Right cardiac atrium (tissue), 5 donors: ENCODE results near the gene CDC42BPB. TPM values are rescaled to one million over a fixed set of nuclear protein-coding genes. Genes with fewer than 3 reads are reported as not detected.
A peak's percentile ranks its signal among the peaks of the same experiment; 100 is the strongest.
"Not testable (repeated sequence)": the region's sequence is repeated elsewhere in the genome, so short reads cannot be mapped to it uniquely, and the experiment has no call there.

Source experiments
- ATAC-seq, 2 donors: fragments of 200-7000 bp; cut with Tn5 transposase; one replicate each; pipeline versions ENCODE4 v1.8.0 to v1.9.1; 2020; ENCODE audit warnings: moderate library complexity in 2 of 2, mild to moderate bottlenecking in 1 of 2
- DNase-seq, 3 donors: peaks; one replicate each; pipeline ENCODE4 v3.0.0-alpha.2; 2020
- H3K27ac ChIP-seq: one replicate; pipeline ENCODE4 v1.5.1; 2013; ENCODE audit warnings: mild to moderate bottlenecking, low read length, control low read depth, moderate library complexity
- H3K27me3 ChIP-seq: one replicate; pipeline ENCODE4 v1.6.1; 2013; ENCODE audit not compliant: control insufficient read depth, insufficient read depth
- H3K4me1 ChIP-seq: one replicate; pipeline ENCODE4 v1.6.1; 2013; ENCODE audit warnings: low read length; ENCODE audit not compliant: control insufficient read depth, insufficient read depth
- H3K4me3 ChIP-seq: one replicate; pipeline ENCODE4 v1.5.1; 2013; ENCODE audit warnings: low read length, control low read depth
- H3K9me3 ChIP-seq: one replicate; pipeline ENCODE4 v1.6.1; 2013; ENCODE audit warnings: low read length; ENCODE audit not compliant: control insufficient read depth
- WGBS: extraction: QIAGEN DNeasy Blood & Tissue Kit; methylation state at CpG from one replicate; pipeline ENCODE4 v1.1.7; 2013; 5-methylcytosine and 5-hydroxymethylcytosine counted together
- intact Hi-C, 4 donors: fragments of 100-400 bp; cut with DNase I; formaldehyde crosslinking; loops; one replicate each; pipeline versions ENCODE4 v1.11.0 to v1.14.0; 2022 to 2023
- polyA plus RNA-seq: library from polyadenylated mRNA; stranded (reverse); fragments of 200-250 nt; gene quantifications from one replicate; pipeline ENCODE4 v1.2.3, GENCODE V29; 2013
- total RNA-seq, 4 donors: library from RNA; stranded (reverse); fragmentation: NEBNext Ultra II Directional; extraction: Animal tissue kit (Norgen Biotek cat#: 25700); gene quantifications; one replicate each; pipeline ENCODE4 v1.2.1, GENCODE V29; 2021
- donor health status: healthy with polysubstance abuse.
- donor health status: DM: no; HTN: yes; CAD: no.
- donor health status: DM: no; HTN: no; CAD: no.
- donor health status: DM: no; HTN: yes; CAD: no; lungs with severe emphysema.
- donor health status: DM: yes; HTN: yes; CAD: no.

Gene CDC42BPB
- total and polyA plus RNA-seq, 5 donors = 42.5 to 82.5 (median 69.7) TPM

- Histone ChIP-seq H3K27me3 (no peaks in the 10 kb centered on the region), H3K4me1 (peaks cover 3% of the 10 kb centered on the region), H3K9me3 (no peaks in the 10 kb centered on the region), H3K4me3 (no peak overlapping the region), H3K27ac (no peak overlapping the region)
- no peak for DNase-seq
- ATAC-seq = no peak
- WGBS = 93% methylated on average over 6 of the region's 6 CpGs
- intact Hi-C loops = no loop called here
These were observed 159.1 kb downstream of the CDC42BPB start for GRCh38 chr14:102898298-102898697.

- H3K27ac ChIP-seq = no peak overlapping the region
- DNase-seq = no peak
- 92% methylated on average over 14 of the region's 14 CpGs for WGBS
- H3K4me3 ChIP-seq = no peak overlapping the region
- peaks cover 3% of the 10 kb centered on the region for H3K4me1 ChIP-seq
- no peak for ATAC-seq
- H3K27me3 ChIP-seq = no peaks in the 10 kb centered on the region
- intact Hi-C loops = no loop called here
- no peaks in the 10 kb centered on the region for H3K9me3 ChIP-seq
These were observed 159.9 kb downstream of the CDC42BPB start for GRCh38 chr14:102897299-102898027.

DNA sequence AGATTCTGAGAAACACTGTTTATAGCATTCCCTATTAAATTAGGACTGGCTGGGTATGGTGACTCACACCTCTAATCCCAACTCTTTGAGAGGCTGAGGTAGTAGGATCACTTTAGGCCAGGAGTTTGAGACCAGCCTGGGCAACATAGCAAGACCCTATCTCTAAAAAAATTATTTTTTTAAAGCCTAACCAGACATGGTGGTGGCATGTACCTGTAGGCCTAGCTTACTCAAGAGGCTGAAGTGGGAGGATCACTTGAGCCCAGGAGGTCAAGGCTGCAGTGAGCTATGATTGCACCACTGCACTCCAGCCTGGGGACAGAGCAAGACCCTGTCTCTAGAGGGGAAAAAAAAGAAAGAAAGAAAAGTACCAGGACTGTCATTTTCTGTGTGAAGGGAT lies 160.6 kb downstream of the CDC42BPB start:
- H3K27me3 ChIP-seq, intact Hi-C loops, ATAC-seq: not testable (repeated sequence)

DNA sequence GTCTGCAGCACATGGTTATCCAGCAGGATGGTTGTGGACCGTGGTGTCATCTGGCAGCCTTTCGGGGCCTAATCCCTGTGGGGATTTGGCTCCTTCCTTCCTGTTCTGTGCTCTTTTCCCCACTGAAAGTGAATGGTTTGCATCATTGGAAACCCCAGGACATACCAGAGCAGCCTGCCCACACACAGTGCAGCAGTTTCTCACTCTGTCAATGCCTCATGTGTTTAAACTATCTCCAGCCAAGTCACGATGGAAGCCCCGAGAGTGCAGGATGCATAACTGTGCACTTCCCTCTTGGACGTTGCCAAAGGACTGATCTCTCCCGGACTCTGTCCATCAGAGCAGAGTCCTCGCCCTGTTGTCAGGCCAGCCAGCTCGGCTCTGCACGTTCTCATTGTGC lies 163.9 kb downstream of the CDC42BPB start:
- DNase-seq (no peak), ATAC-seq (peak; percentile 69 to 89)
- Histone ChIP-seq H3K27me3 (no peaks in the 10 kb centered on the region), H3K4me1 (peaks cover 3% of the 10 kb centered on the region), H3K27ac (no peak overlapping the region), H3K9me3 (no peaks in the 10 kb centered on the region), H3K4me3 (no peak overlapping the region)
- intact Hi-C loops = no loop called here
- 43% methylated on average over 9 of the region's 9 CpGs for WGBS

More for the DNA sequence above, 160.6 kb downstream of the CDC42BPB start:
- DNase-seq, H3K4me3 ChIP-seq, H3K4me1 ChIP-seq, H3K9me3 ChIP-seq, H3K27ac ChIP-seq: not testable (repeated sequence)

- H3K4me1 ChIP-seq = peaks cover 3% of the 10 kb centered on the region
These were observed 164.7 kb downstream of the CDC42BPB start for GRCh38 chr14:102892651-102893050.

DNA sequence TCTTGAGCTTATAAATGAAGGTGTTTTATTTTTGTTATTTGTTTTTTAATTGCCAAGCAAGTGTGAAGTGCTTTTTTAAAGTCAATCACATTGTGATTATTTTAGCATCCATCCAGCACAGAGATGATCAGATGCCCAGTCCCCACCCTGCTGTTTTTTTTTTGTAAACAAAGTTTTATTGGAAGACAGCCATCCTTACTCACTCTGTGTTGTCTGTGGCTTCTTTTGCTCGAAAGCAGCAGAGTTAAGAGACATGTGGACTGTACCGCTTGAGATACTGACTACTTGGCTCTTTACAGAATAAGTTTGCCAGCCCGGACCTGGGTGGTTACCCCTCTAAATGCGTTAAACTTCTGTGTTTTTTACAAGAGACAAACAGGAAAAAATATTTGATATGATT lies 165.8 kb downstream of the CDC42BPB start:
- Histone ChIP-seq H3K4me1 (peaks cover 3% of the 10 kb centered on the region), H3K27ac (no peak overlapping the region), H3K4me3 (no peak overlapping the region), H3K27me3 (no peaks in the 10 kb centered on the region), H3K9me3 (no peaks in the 10 kb centered on the region)
- WGBS = 67% methylated on average over 4 of the region's 4 CpGs
- intact Hi-C loops = no loop called here
- no peak for DNase-seq
- ATAC-seq = no peak

More at GRCh38 chr14:102892651-102893050, 164.7 kb downstream of the CDC42BPB start:
- DNase-seq (no peak), ATAC-seq (no peak)
- Histone ChIP-seq H3K4me3 (no peak overlapping the region), H3K27ac (no peak overlapping the region), H3K27me3 (no peaks in the 10 kb centered on the region), H3K9me3 (no peaks in the 10 kb centered on the region)
- 97% methylated on average over 8 of the region's 8 CpGs for WGBS
- intact Hi-C loops = no loop called here

DNA sequence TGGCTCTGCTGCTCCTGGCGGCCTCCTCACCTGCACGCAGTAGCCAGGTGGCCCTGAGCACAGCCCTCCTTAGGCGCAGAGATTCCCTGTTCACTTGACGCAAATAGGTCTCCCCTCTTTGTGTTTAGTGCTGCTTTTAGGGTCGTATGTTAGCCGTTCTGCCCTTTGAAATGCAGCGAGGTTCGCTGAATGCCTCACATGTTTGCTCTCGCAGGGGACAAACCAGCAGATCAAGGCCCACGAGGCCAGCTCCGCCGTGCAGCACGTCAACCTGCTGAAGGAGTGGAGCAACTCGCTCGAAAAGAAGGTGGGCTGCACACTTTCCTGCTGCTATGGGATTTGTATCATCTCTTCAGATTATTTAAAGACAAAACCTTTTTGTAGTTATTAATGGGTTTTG lies 166.2 kb downstream of the CDC42BPB start:
- Histone ChIP-seq H3K27ac (no peak overlapping the region), H3K4me1 (peaks cover 3% of the 10 kb centered on the region), H3K4me3 (no peak overlapping the region), H3K9me3 (no peaks in the 10 kb centered on the region), H3K27me3 (no peaks in the 10 kb centered on the region)
- DNase-seq (no peak), ATAC-seq (no peak)
- intact Hi-C loops = no loop called here
- 89% methylated on average over 15 of the region's 15 CpGs for WGBS

DNA sequence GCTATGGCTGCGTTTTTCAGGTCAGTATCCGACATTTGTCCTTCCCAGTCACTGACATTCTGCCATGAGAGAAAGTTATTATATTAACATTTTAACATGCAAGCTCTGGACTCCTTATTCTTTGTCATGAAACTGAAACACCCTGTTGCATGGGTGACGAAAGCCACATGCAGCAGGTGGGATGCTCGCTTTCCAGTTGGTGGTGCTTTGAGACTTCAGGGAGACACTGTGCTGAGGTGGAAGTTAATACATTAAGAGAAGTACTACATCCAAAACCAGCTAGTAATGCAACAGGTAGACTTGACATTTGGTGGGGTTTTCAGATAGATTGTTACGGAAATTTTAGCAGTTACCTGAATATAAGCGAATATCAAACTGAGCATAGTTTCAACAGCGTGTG lies 167.7 kb downstream of the CDC42BPB start:
- DNase-seq = no peak

DNA sequence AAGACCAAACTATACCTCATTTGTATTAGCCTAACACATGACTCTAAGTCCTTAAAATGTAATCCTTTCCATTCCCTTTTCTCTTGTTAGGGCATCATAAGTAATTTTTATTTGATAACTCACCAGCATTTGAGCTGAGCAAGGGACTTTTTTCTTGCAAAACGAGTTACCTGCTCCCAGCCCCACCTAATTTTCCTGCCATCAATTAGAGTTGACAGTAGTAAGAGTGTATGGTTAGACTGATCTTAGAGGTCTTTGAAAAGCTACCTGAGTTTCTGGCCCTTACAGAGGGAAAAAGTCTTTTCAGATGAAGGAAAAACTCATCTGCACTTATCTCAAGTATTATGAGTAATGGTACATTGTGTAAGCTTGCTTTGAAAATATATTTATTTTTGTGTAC lies 168.6 kb downstream of the CDC42BPB start:
- DNase-seq = no peak
- ATAC-seq = no peak
- intact Hi-C loops = no loop called here
- peaks cover 3% of the 10 kb centered on the region for H3K4me1 ChIP-seq
- no peak overlapping the region for H3K4me3 ChIP-seq
- H3K27ac ChIP-seq = no peak overlapping the region
- H3K27me3 ChIP-seq = no peaks in the 10 kb centered on the region
- no peaks in the 10 kb centered on the region for H3K9me3 ChIP-seq
- whole genome bisulfite sequencing = 78% methylated on average over 1 of the region's 1 CpG

More for the DNA sequence above, 167.7 kb downstream of the CDC42BPB start:
- peaks cover 3% of the 10 kb centered on the region for H3K4me1 ChIP-seq
- no peaks in the 10 kb centered on the region for H3K27me3 ChIP-seq
- no peak overlapping the region for H3K27ac ChIP-seq
- no peak for ATAC-seq
- H3K9me3 ChIP-seq = no peaks in the 10 kb centered on the region
- no peak overlapping the region for H3K4me3 ChIP-seq
- intact Hi-C loops = no loop called here
- whole genome bisulfite sequencing = 96% methylated on average over 7 of the region's 7 CpGs

GRCh38 chr14:102885737-102886447 lies 171.5 kb downstream of the CDC42BPB start:
- 97% methylated on average over 22 of the region's 22 CpGs for WGBS
- Histone ChIP-seq H3K9me3 (no peaks in the 10 kb centered on the region), H3K4me1 (no peaks in the 10 kb centered on the region), H3K27me3 (no peaks in the 10 kb centered on the region), H3K4me3 (no peak overlapping the region), H3K27ac (no peak overlapping the region)
- DNase-seq = no peak
- intact Hi-C loops = no loop called here
- no peak for ATAC-seq

- DNase-seq (no peak), ATAC-seq (no peak)
- intact Hi-C loops = no loop called here
- no peaks in the 10 kb centered on the region for H3K9me3 ChIP-seq
- H3K27me3 ChIP-seq = no peaks in the 10 kb centered on the region
- no peak overlapping the region for H3K27ac ChIP-seq
- no peak overlapping the region for H3K4me3 ChIP-seq
- 97% methylated on average over 14 of the region's 14 CpGs for WGBS
- H3K4me1 ChIP-seq = no peaks in the 10 kb centered on the region
These were observed 173.8 kb downstream of the CDC42BPB start for GRCh38 chr14:102883554-102883953.
